Keratinocyte (primary cell): Measurements from ENCODE around the gene NMNAT2. TPM values are rescaled to one million over a fixed set of nuclear protein-coding genes. Genes with fewer than 3 reads are reported as not detected.

ENCODE experiments used
- DNase-seq: peaks from one replicate; pipeline ENCODE4 v3.0.0-alpha.2; 2011; ENCODE audit warnings: low read depth, missing footprints, low spot score
- FAIRE-seq: peaks from 2 replicates; lab custom pipeline; 2011; peaks lifted over from hg19 to GRCh38; lab: Jason Lieb, UNC
- H2AFZ ChIP-seq: 2 replicates; pipeline ENCODE4 v1.6.0; 2012; ENCODE audit warnings: low read length, control low read depth, inconsistent platforms; ENCODE audit not compliant: control insufficient read depth
- H3K27ac ChIP-seq: 2 replicates; pipeline ENCODE4 v1.5.1; 2011; ENCODE audit warnings: low read length; ENCODE audit not compliant: control insufficient read depth, insufficient read depth
- H3K27me3 ChIP-seq: 3 replicates; pipeline ENCODE4 v1.6.0; 2011; ENCODE audit warnings: low read length; ENCODE audit not compliant: control insufficient read depth, insufficient read depth; ENCODE audit errors: extremely low read depth
- H3K36me3 ChIP-seq, 2 experiments: 2 replicates in 1 of 2; 3 replicates in 1 of 2; pipeline ENCODE4 v1.5.1; 2011; ENCODE audit warnings: low read length in 2 of 2, mild to moderate bottlenecking in 1 of 2; ENCODE audit not compliant: control insufficient read depth in 2 of 2, insufficient read depth in 2 of 2; ENCODE audit errors: extremely low read depth in 1 of 2
- H3K4me1 ChIP-seq: 3 replicates; pipeline ENCODE4 v1.5.1; 2011; ENCODE audit warnings: low read length; ENCODE audit not compliant: control insufficient read depth, insufficient read depth; ENCODE audit errors: extremely low read depth
- H3K4me2 ChIP-seq: 3 replicates; pipeline ENCODE4 v1.6.0; 2011; ENCODE audit warnings: low read depth, low read length; ENCODE audit not compliant: control insufficient read depth, insufficient read depth; ENCODE audit errors: extremely low read depth
- H3K4me3 ChIP-seq, 3 experiments: fragments of 200-600 bp in 1 of 3; sonication (generic) in 1 of 3; 2 replicates in 2 of 3; 3 replicates in 1 of 3; pipeline ENCODE4 v1.5.1; 2011 to 2016; ENCODE audit warnings: low read length in 3 of 3, mild to moderate bottlenecking in 3 of 3, control low read depth in 2 of 3, inconsistent platforms in 1 of 3, low read depth in 1 of 3, mixed read lengths in 1 of 3, mixed run types in 1 of 3, moderate library complexity in 1 of 3; ENCODE audit not compliant: control insufficient read depth in 2 of 3, insufficient read depth in 2 of 3; ENCODE audit errors: extremely low read depth in 1 of 3
- H3K79me2 ChIP-seq: 2 replicates; pipeline ENCODE4 v1.6.0; 2012; ENCODE audit warnings: low read length; ENCODE audit not compliant: control insufficient read depth, insufficient read depth
- H3K9ac ChIP-seq: 3 replicates; pipeline ENCODE4 v1.6.0; 2011; ENCODE audit warnings: low read length; ENCODE audit not compliant: control insufficient read depth, insufficient read depth; ENCODE audit errors: extremely low read depth
- H3K9me1 ChIP-seq: 3 replicates; pipeline ENCODE4 v1.6.0; 2011; ENCODE audit warnings: low read length; ENCODE audit not compliant: control insufficient read depth, insufficient read depth; ENCODE audit errors: extremely low read depth
- H3K9me3 ChIP-seq: 2 replicates; pipeline ENCODE4 v1.5.1; 2012; ENCODE audit warnings: low read depth, low read length; ENCODE audit not compliant: control insufficient read depth
- H4K20me1 ChIP-seq: 3 replicates; pipeline ENCODE4 v1.6.0; 2011; ENCODE audit warnings: low read length; ENCODE audit not compliant: control insufficient read depth, insufficient read depth; ENCODE audit errors: extremely low read depth
- CTCF ChIP-seq, 3 experiments: IDR thresholded peaks in 1 of 3; conservative IDR thresholded peaks in 1 of 3; optimal IDR thresholded peaks in 1 of 3; 2 replicates in 2 of 3; 3 replicates in 1 of 3; pipeline versions ENCODE3 to v1.5.1; 2011; ENCODE audit warnings: low read length in 3 of 3, mild to moderate bottlenecking in 3 of 3, moderate library complexity in 2 of 3, control low read depth in 1 of 3, inconsistent platforms in 1 of 3; ENCODE audit not compliant: insufficient read depth in 2 of 3; ENCODE audit errors: extremely low read depth in 1 of 3
- EZH2 ChIP-seq: IDR thresholded peaks from one replicate; pipeline ENCODE4 v1.6.1; 2012; ENCODE audit warnings: inconsistent platforms, mild to moderate bottlenecking, low read length, moderate library complexity
- dilution Hi-C: fragments of 300-500 bp; cut with MboI; formaldehyde crosslinking; loops from one replicate; pipeline ENCODE4 v1.7.0; 2020; ENCODE audit warnings: low sequenced_read_pairs; ENCODE audit not compliant: extremely low pct_ligation_motif_present
- polyA plus RNA-seq, 5 experiments: library from polyadenylated mRNA; depleted of rRNA in 3 of 5; stranded (reverse) in 3 of 5; stranded (forward) in 1 of 5; unstranded in 1 of 5; fragments of >200 nt; gene quantifications; 1 replicate in 1 of 5; 2 replicates in 3 of 5; 3 replicates in 1 of 5; pipeline versions ENCODE4 v1.2.1 to v1.2.3, GENCODE V29; 2011 to 2012; ENCODE audit warnings: missing spikeins in 2 of 5, low read depth in 1 of 5, low replicate concordance in 1 of 5

NMNAT2 gene
- polyA plus RNA-seq, 1 donor (not counting 4 experiments of a cell fraction or from before 2014, with no cell fraction given), result 0.72 TPM

- no peak for TF ChIP-seq CTCF (optimal IDR thresholded peaks at IDR 0.05 in 1 of 3, IDR thresholded peaks at IDR 0.05 in 1 of 3, conservative IDR thresholded peaks at IDR 0.05 in 1 of 3; ENCODE audit: extremely low read depth in 1 of 3, insufficient read depth in 2 of 3, low read length in 3 of 3)
- no peak for TF ChIP-seq EZH2
- dilution Hi-C loops, result no loop called here
- Histone ChIP-seq H3K27ac (peak overlapping the region; percentile 97), H3K27me3 (no peaks in the 10 kb centered on the region), H3K9me3 (no peaks in the 10 kb centered on the region), H4K20me1 (no peaks in the 10 kb centered on the region), H3K4me2 (peak overlapping the region; percentile 60), H3K36me3 (no peaks in the 10 kb centered on the region), H3K79me2 (no peaks in the 10 kb centered on the region), H3K9me1 (no peaks in the 10 kb centered on the region), H3K9ac (peak overlapping the region; percentile 85), H3K4me3 (no peak overlapping the region), H3K4me1 (peaks cover 63% of the 10 kb centered on the region), H2AFZ (no peak overlapping the region)
- FAIRE-seq, result peak; percentile 97
- peak; percentile 98 for DNase-seq
These were observed 138.3 kb downstream of the NMNAT2 start for GRCh38 chr1:183279835-183280234.

GRCh38 chr1:183278739-183279591 is 139.2 kb downstream of the NMNAT2 start:
- Histone ChIP-seq H2AFZ (peak overlapping the region; percentile 75), H3K9me3 (no peaks in the 10 kb centered on the region), H3K27ac (peak overlapping the region; percentile 97), H3K4me3 (peak overlapping the region in 1 of 3 experiments; percentile 9), H3K36me3 (no peaks in the 10 kb centered on the region), H3K9me1 (no peaks in the 10 kb centered on the region), H4K20me1 (no peaks in the 10 kb centered on the region), H3K4me1 (peaks cover 59% of the 10 kb centered on the region), H3K27me3 (no peaks in the 10 kb centered on the region), H3K9ac (peak overlapping the region; percentile 85), H3K79me2 (no peaks in the 10 kb centered on the region), H3K4me2 (peak overlapping the region; percentile 60)
- DNase-seq, result peak; percentile 87
- dilution Hi-C loops, result no loop called here
- TF ChIP-seq CTCF (optimal IDR thresholded peaks at IDR 0.05 in 1 of 3, IDR thresholded peaks at IDR 0.05 in 1 of 3, conservative IDR thresholded peaks at IDR 0.05 in 1 of 3; ENCODE audit: extremely low read depth in 1 of 3, insufficient read depth in 2 of 3, low read length in 3 of 3) (no peak), EZH2 (no peak)
- peak; percentile 97 for FAIRE-seq
